Dendritic cell treated with granulocyte-macrophage colony-stimulating factor and Interleukin-4, amounts not matched to agents 40 ng/mL and 50 ng/mL, for 4 days (primary cell): ENCODE measurements around the gene GPR61.

Source experiments
- H3K27ac Mint-ChIP-seq: one replicate; pipeline ENCODE4 v1.8.0; 2022; ENCODE audit warnings: mild to moderate bottlenecking, mixed read lengths
- H3K27me3 Mint-ChIP-seq: one replicate; pipeline ENCODE4 v1.8.0; 2022; ENCODE audit warnings: mild to moderate bottlenecking, mixed read lengths
- H3K36me3 Mint-ChIP-seq: one replicate; pipeline ENCODE4 v1.8.0; 2022; ENCODE audit warnings: low read depth, mixed read lengths
- H3K4me1 Mint-ChIP-seq: one replicate; pipeline ENCODE4 v1.8.0; 2022; ENCODE audit warnings: low read depth, mixed read lengths
- H3K4me3 Mint-ChIP-seq: one replicate; pipeline ENCODE4 v1.8.0; 2022; ENCODE audit warnings: mild to moderate bottlenecking, moderate library complexity, mixed read lengths
- H3K9me3 Mint-ChIP-seq: one replicate; pipeline ENCODE4 v1.8.0; 2022; ENCODE audit warnings: mixed read lengths
- intact Hi-C: fragments of 100-400 bp; cut with micrococcal nuclease; formaldehyde crosslinking; loops from one replicate; pipeline ENCODE4 v1.15.0; 2022

Gene GPR61

GRCh38 chr1:109500941-109501381, 38.7 kb upstream of the GPR61 start:
- Mint-ChIP-seq H3K4me3 (no peak overlapping the region), H3K9me3 (no peaks in the 10 kb centered on the region), H3K36me3 (peaks cover 56% of the 10 kb centered on the region), H3K27me3 (no peaks in the 10 kb centered on the region), H3K27ac (no peak overlapping the region), H3K4me1 (peaks cover 60% of the 10 kb centered on the region)
- intact Hi-C loops: no loop called here

- Mint-ChIP-seq H3K4me3 (no peak overlapping the region), H3K27me3 (no peaks in the 10 kb centered on the region), H3K4me1 (peaks cover 55% of the 10 kb centered on the region), H3K27ac (peak overlapping the region; percentile 23), H3K36me3 (peaks cover 47% of the 10 kb centered on the region), H3K9me3 (no peaks in the 10 kb centered on the region)
- intact Hi-C loops: no loop called here
These were observed 37.9 kb upstream of the GPR61 start for GRCh38 chr1:109501644-109502363.

- peaks cover 2% of the 10 kb centered on the region for H3K27me3 Mint-ChIP-seq
- intact Hi-C loops: no loop called here
- peaks cover 61% of the 10 kb centered on the region for H3K4me1 Mint-ChIP-seq
- peaks cover 41% of the 10 kb centered on the region for H3K36me3 Mint-ChIP-seq
- H3K9me3 Mint-ChIP-seq: no peaks in the 10 kb centered on the region
- peak overlapping the region; percentile 23 for H3K27ac Mint-ChIP-seq
- no peak overlapping the region for H3K4me3 Mint-ChIP-seq
These were observed 37.3 kb upstream of the GPR61 start for GRCh38 chr1:109502364-109502851.

- Mint-ChIP-seq H3K4me1 (peaks cover 61% of the 10 kb centered on the region), H3K36me3 (peaks cover 26% of the 10 kb centered on the region), H3K27me3 (peaks cover 14% of the 10 kb centered on the region), H3K27ac (no peak overlapping the region), H3K4me3 (no peak overlapping the region), H3K9me3 (no peaks in the 10 kb centered on the region)
- intact Hi-C loops: no loop called here
These were observed 35.7 kb upstream of the GPR61 start for GRCh38 chr1:109503935-109504334.

- peaks cover 21% of the 10 kb centered on the region for H3K27me3 Mint-ChIP-seq
- no peak overlapping the region for H3K27ac Mint-ChIP-seq
- no peaks in the 10 kb centered on the region for H3K9me3 Mint-ChIP-seq
- peaks cover 16% of the 10 kb centered on the region for H3K36me3 Mint-ChIP-seq
- peaks cover 57% of the 10 kb centered on the region for H3K4me1 Mint-ChIP-seq
- intact Hi-C loops: no loop called here
- no peak overlapping the region for H3K4me3 Mint-ChIP-seq
These were observed 34.7 kb upstream of the GPR61 start for GRCh38 chr1:109504974-109505373.

GRCh38 chr1:109508001-109508872, 31.4 kb upstream of the GPR61 start:
- intact Hi-C loops: no loop called here
- Mint-ChIP-seq H3K36me3 (no peaks in the 10 kb centered on the region), H3K4me3 (peak overlapping the region; percentile 77), H3K9me3 (no peaks in the 10 kb centered on the region), H3K27ac (no peak overlapping the region), H3K4me1 (peaks cover 34% of the 10 kb centered on the region), H3K27me3 (peaks cover 42% of the 10 kb centered on the region)

GRCh38 chr1:109508873-109509175, 30.8 kb upstream of the GPR61 start:
- no peaks in the 10 kb centered on the region for H3K36me3 Mint-ChIP-seq
- peaks cover 34% of the 10 kb centered on the region for H3K4me1 Mint-ChIP-seq
- H3K27ac Mint-ChIP-seq: no peak overlapping the region
- H3K27me3 Mint-ChIP-seq: peaks cover 42% of the 10 kb centered on the region
- no peaks in the 10 kb centered on the region for H3K9me3 Mint-ChIP-seq
- intact Hi-C loops: no loop called here
- H3K4me3 Mint-ChIP-seq: peak overlapping the region; percentile 77

- intact Hi-C loops: no loop called here
- Mint-ChIP-seq H3K4me1 (peaks cover 34% of the 10 kb centered on the region), H3K36me3 (no peaks in the 10 kb centered on the region), H3K4me3 (peak within 1 kb of the TSS; percentile 77), H3K27ac (peak within 1 kb of the TSS; percentile 17), H3K9me3 (no peaks in the 10 kb centered on the region), H3K27me3 (peaks cover 42% of the 10 kb centered on the region)
These were observed 30.2 kb upstream of the GPR61 start, which contains the start of gene AMIGO1 for GRCh38 chr1:109509176-109510134. Gene AMIGO1 (minus strand): TSS chr1:109509727. CDS start chr1:109508912, 815 bp downstream.

GRCh38 chr1:109513110-109513710, 26.5 kb upstream of the GPR61 start:
- Mint-ChIP-seq H3K4me1 (peaks cover 20% of the 10 kb centered on the region), H3K36me3 (no peaks in the 10 kb centered on the region), H3K9me3 (no peaks in the 10 kb centered on the region), H3K4me3 (no peak overlapping the region), H3K27ac (no peak overlapping the region), H3K27me3 (peaks cover 34% of the 10 kb centered on the region)
- intact Hi-C loops: no loop called here

GRCh38 chr1:109514846-109515245, 24.8 kb upstream of the GPR61 start:
- no peak overlapping the region for H3K4me3 Mint-ChIP-seq
- intact Hi-C loops: no loop called here
- H3K27ac Mint-ChIP-seq: no peak overlapping the region
- H3K36me3 Mint-ChIP-seq: no peaks in the 10 kb centered on the region
- no peaks in the 10 kb centered on the region for H3K9me3 Mint-ChIP-seq
- peaks cover 8% of the 10 kb centered on the region for H3K4me1 Mint-ChIP-seq
- H3K27me3 Mint-ChIP-seq: peaks cover 22% of the 10 kb centered on the region

GRCh38 chr1:109516872-109517271, 22.8 kb upstream of the GPR61 start:
- no peak overlapping the region for H3K4me3 Mint-ChIP-seq
- intact Hi-C loops: no loop called here
- H3K27ac Mint-ChIP-seq: no peak overlapping the region
- no peaks in the 10 kb centered on the region for H3K4me1 Mint-ChIP-seq
- H3K36me3 Mint-ChIP-seq: no peaks in the 10 kb centered on the region
- no peaks in the 10 kb centered on the region for H3K9me3 Mint-ChIP-seq
- peaks cover 13% of the 10 kb centered on the region for H3K27me3 Mint-ChIP-seq

GRCh38 chr1:109517337-109517736, 22.3 kb upstream of the GPR61 start:
- no peak overlapping the region for H3K4me3 Mint-ChIP-seq

More at GRCh38 chr1:109517337-109517736, 22.3 kb upstream of the GPR61 start:
- Mint-ChIP-seq H3K27me3 (peaks cover 8% of the 10 kb centered on the region), H3K36me3 (no peaks in the 10 kb centered on the region), H3K9me3 (no peaks in the 10 kb centered on the region), H3K27ac (no peak overlapping the region), H3K4me1 (no peaks in the 10 kb centered on the region)
- intact Hi-C loops: no loop called here
